DOHH2 (cell line): ENCODE results near the gene NELFB.

Source experiments
- CTCF ChIP-seq: fragments of 200-600 bp; sonication (generic); IDR thresholded peaks from one replicate; pipeline ENCODE4 v1.5.1; 2014; ENCODE audit warnings: antibody characterized with exemption, mild to moderate bottlenecking, low read depth, low read length; ENCODE audit not compliant: poor library complexity, severe bottlenecking
- EZH2phosphoT487 ChIP-seq: fragments of 200-600 bp; sonication (generic); IDR thresholded peaks from 2 replicates; pipeline ENCODE4 v1.6.1; 2017; ENCODE audit warnings: borderline replicate concordance, mild to moderate bottlenecking, antibody characterized with exemption, low read length, moderate library complexity, mixed read lengths

GRCh38 chr9:137308057-137308619 lies 53.0 kb downstream of the NELFB start:
- no peak for TF ChIP-seq CTCF
- no peak for TF ChIP-seq EZH2phosphoT487
